Peyer's patch (tissue), 4 donors: Measurements from ENCODE around the gene SERPINH1. TPM values are rescaled to one million over a fixed set of nuclear protein-coding genes. Genes with fewer than 3 reads are reported as not detected.

Source experiments
- DNase-seq, 3 donors: peaks; one replicate each; pipeline ENCODE4 v3.0.0-alpha.2; 2017 to 2019
- H3K27ac ChIP-seq, 4 donors: fragments of 200-600 bp; sonication (generic); one replicate each; pipeline ENCODE4 v1.5.1; 2016 to 2019
- H3K27me3 ChIP-seq, 2 donors: fragments of 200-600 bp; sonication (generic); one replicate each; pipeline ENCODE4 v1.5.1; 2019
- H3K36me3 ChIP-seq, 3 donors: fragments of 200-600 bp; sonication (generic); one replicate each; pipeline ENCODE4 v1.5.1; 2016 to 2019
- H3K4me1 ChIP-seq, 4 donors: fragments of 200-600 bp; sonication (generic); one replicate each; pipeline ENCODE4 v1.5.1; 2016 to 2019
- H3K4me3 ChIP-seq, 4 donors: fragments of 200-600 bp; sonication (generic); 1 replicate in 3 of 4; 2 replicates in 1 of 4; pipeline ENCODE4 v1.5.1; 2016 to 2019; ENCODE audit warnings: mild to moderate bottlenecking in 1 of 4
- H3K9me3 ChIP-seq, 4 donors: fragments of 200-600 bp; sonication (generic); one replicate each; pipeline ENCODE4 v1.5.1; 2016 to 2019; ENCODE audit warnings: mild to moderate bottlenecking in 1 of 4
- POLR2A ChIP-seq, 2 donors: fragments of 450-650 bp; IDR thresholded peaks; one replicate each; pipeline ENCODE4 v1.5.1; 2017; ENCODE audit warnings: antibody characterized with exemption in 2 of 2, mild to moderate bottlenecking in 2 of 2, moderate library complexity in 2 of 2
- total RNA-seq, 4 donors: library from RNA; depleted of rRNA; stranded (reverse); fragments of >200 nt; gene quantifications; one replicate each; pipeline ENCODE4 v1.1.0, GENCODE V29; 2016
- TF ChIP-seq, protein P1 (sequence below), 6 experiments: fragments of 450-650 bp in 4 of 6; fragments of 200-600 bp in 2 of 6; sonication (generic) in 1 of 6; IDR thresholded peaks; one replicate each; pipeline ENCODE4 v1.5.1; 2017 to 2019; ENCODE audit warnings: antibody characterized with exemption in 6 of 6, mild to moderate bottlenecking in 3 of 6, moderate library complexity in 1 of 6

SERPINH1 gene
- total RNA-seq, 4 donors from 2014 or later = 35.4 to 50.9 (median 43.4) TPM

DNA sequence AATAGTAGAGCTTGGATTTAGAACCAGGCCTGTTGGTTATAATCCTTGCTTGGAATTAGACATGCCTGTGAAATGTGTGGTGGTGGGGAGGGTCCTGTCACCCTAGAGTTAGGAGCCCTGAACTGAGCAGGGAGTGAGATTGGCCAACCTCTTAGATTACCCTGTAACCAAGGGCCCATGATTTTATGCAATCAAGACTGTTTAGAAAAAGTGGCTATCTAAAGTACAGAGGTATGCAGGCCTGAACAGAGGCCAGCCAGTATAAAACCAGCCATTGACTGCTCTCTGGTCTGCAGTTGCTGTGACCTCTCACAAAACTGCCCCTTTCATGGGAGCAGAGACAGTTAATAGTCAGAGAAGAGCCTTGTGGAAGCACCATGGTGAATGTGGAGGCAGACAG lies 36.2 kb downstream of the SERPINH1 start:
- H3K27ac ChIP-seq = no peak overlapping the region
- H3K27me3 ChIP-seq = no peaks in the 10 kb centered on the region
- no peak for TF ChIP-seq POLR2A (IDR thresholded peaks at IDR 0.05)
- TF ChIP-seq, protein P1, sequence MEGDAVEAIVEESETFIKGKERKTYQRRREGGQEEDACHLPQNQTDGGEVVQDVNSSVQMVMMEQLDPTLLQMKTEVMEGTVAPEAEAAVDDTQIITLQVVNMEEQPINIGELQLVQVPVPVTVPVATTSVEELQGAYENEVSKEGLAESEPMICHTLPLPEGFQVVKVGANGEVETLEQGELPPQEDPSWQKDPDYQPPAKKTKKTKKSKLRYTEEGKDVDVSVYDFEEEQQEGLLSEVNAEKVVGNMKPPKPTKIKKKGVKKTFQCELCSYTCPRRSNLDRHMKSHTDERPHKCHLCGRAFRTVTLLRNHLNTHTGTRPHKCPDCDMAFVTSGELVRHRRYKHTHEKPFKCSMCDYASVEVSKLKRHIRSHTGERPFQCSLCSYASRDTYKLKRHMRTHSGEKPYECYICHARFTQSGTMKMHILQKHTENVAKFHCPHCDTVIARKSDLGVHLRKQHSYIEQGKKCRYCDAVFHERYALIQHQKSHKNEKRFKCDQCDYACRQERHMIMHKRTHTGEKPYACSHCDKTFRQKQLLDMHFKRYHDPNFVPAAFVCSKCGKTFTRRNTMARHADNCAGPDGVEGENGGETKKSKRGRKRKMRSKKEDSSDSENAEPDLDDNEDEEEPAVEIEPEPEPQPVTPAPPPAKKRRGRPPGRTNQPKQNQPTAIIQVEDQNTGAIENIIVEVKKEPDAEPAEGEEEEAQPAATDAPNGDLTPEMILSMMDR (IDR thresholded peaks at IDR 0.05) = no peak
- no peak overlapping the region for H3K4me3 ChIP-seq
- no peak for DNase-seq
- no peaks in the 10 kb centered on the region for H3K4me1 ChIP-seq
- no peaks in the 10 kb centered on the region for H3K36me3 ChIP-seq
- H3K9me3 ChIP-seq = no peaks in the 10 kb centered on the region

DNA sequence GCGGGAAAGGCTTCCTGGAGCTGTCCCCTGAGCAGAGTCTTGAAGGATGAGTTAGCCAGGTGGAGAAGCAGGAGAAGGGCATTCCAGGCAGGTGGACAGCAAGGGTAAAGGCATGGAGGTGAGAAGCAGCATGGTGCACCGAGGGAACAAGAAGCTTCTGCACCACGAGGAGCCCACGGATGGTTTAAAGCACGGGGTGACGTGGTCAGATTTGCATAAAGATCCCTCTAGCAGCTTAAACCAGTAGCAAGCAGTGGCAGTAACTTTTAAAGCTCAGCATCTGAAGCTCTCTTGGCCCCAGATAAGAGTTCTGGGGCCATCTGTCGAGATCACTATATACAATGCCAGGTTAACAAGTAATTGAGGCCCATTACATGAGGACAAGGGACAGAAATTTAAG lies 36.8 kb downstream of the SERPINH1 start:
- no peaks in the 10 kb centered on the region for H3K4me1 ChIP-seq
- no peak overlapping the region for H3K27ac ChIP-seq

DNA sequence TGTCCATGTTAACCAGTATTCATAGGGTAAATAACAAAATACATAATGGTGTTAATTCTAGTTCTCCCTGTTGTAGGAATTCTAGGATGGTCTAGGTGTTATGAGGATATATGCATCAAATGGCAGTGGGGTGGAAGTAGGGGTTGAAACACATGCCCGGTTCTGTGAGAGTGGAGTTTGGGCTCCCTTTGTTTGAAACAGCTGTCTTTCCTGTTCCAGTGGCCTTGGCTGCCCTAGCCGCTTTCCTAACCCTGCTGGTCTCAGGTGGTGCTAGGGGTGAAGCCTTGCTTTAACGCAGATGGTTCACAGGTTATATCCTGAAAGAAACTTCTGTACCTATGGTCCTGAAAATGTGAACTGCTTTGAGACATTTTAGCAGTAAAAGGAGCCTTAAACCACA lies 38.3 kb downstream of the SERPINH1 start:
- no peak for DNase-seq
- H3K4me1 ChIP-seq = no peaks in the 10 kb centered on the region
- H3K9me3 ChIP-seq = no peaks in the 10 kb centered on the region
- TF ChIP-seq, protein P1 (IDR thresholded peaks at IDR 0.05) = no peak
- no peak for TF ChIP-seq POLR2A (IDR thresholded peaks at IDR 0.05)
- H3K27ac ChIP-seq = no peak overlapping the region
- no peaks in the 10 kb centered on the region for H3K27me3 ChIP-seq
- no peaks in the 10 kb centered on the region for H3K36me3 ChIP-seq
- H3K4me3 ChIP-seq = no peak overlapping the region

More for the DNA sequence above, 36.8 kb downstream of the SERPINH1 start:
- H3K27me3 ChIP-seq = no peaks in the 10 kb centered on the region
- no peaks in the 10 kb centered on the region for H3K9me3 ChIP-seq
- no peak for DNase-seq
- TF ChIP-seq POLR2A (IDR thresholded peaks at IDR 0.05) = no peak
- TF ChIP-seq, protein P1 (IDR thresholded peaks at IDR 0.05) = no peak
- no peak overlapping the region for H3K4me3 ChIP-seq
- no peaks in the 10 kb centered on the region for H3K36me3 ChIP-seq

DNA sequence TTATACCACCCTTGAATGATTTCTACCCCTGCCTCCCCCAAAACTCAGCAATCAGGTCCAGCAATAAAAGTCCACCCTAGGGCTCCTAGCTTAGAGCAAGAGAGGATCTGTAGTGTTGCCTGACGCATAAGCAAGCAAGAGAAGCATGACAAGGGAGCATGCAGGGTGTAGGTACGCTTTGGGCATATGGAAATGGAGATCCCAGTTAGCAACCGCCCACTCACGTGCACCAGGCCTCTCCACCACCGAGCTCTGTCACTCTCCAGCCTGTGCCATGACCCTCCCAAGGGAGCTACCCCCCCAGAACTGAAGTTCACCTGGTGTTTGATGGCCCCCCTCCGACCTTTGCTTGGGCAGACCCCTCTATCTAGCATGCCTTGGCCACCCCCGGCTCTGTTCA lies 39.4 kb downstream of the SERPINH1 start:
- no peaks in the 10 kb centered on the region for H3K4me1 ChIP-seq
- H3K9me3 ChIP-seq = no peaks in the 10 kb centered on the region
- H3K36me3 ChIP-seq = no peaks in the 10 kb centered on the region
- no peak overlapping the region for H3K27ac ChIP-seq
- DNase-seq = no peak
- no peaks in the 10 kb centered on the region for H3K27me3 ChIP-seq
- TF ChIP-seq POLR2A (IDR thresholded peaks at IDR 0.05) = no peak
- TF ChIP-seq, protein P1 (IDR thresholded peaks at IDR 0.05) = no peak
- H3K4me3 ChIP-seq = no peak overlapping the region

DNA sequence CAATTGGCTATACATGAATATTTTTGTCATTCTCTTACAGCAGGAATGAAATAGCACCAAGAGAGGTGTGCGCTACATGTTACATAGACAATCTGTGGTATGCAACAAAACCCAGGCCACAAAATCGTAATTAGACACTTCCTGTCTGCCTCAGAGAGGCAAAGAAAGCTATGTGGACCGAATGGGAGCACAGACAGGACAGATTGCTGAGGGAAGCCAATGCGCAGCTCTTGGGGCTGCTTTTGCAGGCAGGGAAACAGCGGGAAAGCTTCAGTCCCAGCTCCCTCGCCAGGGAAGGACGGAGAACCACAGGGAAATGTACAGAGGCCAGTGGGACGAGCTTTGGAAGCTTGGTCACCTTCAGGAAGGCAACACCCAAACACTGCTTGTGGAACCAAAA lies 40.9 kb downstream of the SERPINH1 start:
- Histone ChIP-seq H3K4me1 (no peaks in the 10 kb centered on the region), H3K9me3 (no peaks in the 10 kb centered on the region), H3K27me3 (no peaks in the 10 kb centered on the region), H3K36me3 (no peaks in the 10 kb centered on the region), H3K27ac (no peak overlapping the region), H3K4me3 (no peak overlapping the region)
- no peak for TF ChIP-seq POLR2A (IDR thresholded peaks at IDR 0.05)
- TF ChIP-seq, protein P1 (IDR thresholded peaks at IDR 0.05) = no peak
- no peak for DNase-seq
